GM18909 (cell line): ENCODE measurements around the gene CCL24.
"Not testable (repeated sequence)": the region's sequence is repeated elsewhere in the genome, so short reads cannot be mapped to it uniquely, and the experiment has no call there.

Experiments used
- ATAC-seq: cut with Tn5 transposase; IDR thresholded peaks from one replicate; pipeline ENCODE4 v1.9.1; 2021; ENCODE audit warnings: mild to moderate bottlenecking; ENCODE audit not compliant: unreplicated experiment, poor library complexity

The CCL24 gene

DNA sequence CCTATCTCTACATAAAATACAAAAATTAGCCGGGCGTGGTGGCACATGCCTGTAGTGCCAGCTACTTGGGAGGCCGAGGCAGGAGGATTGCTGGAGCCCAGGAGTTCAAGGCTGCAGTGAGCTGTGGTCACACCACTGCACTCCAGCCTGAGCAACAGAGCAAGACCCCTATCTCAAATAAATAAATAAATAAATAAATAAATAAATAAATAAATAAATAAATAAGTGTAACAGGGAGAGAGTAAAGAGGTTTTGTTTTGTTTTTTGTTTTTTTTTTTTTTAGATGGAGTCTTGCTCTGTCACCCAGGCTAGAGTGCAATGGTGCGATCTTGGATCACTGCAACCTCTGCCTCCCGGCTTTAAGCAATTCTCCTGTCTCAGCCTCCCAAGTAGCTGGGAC lies 21.0 kb downstream of the CCL24 start:
- ATAC-seq = not testable (repeated sequence)

DNA sequence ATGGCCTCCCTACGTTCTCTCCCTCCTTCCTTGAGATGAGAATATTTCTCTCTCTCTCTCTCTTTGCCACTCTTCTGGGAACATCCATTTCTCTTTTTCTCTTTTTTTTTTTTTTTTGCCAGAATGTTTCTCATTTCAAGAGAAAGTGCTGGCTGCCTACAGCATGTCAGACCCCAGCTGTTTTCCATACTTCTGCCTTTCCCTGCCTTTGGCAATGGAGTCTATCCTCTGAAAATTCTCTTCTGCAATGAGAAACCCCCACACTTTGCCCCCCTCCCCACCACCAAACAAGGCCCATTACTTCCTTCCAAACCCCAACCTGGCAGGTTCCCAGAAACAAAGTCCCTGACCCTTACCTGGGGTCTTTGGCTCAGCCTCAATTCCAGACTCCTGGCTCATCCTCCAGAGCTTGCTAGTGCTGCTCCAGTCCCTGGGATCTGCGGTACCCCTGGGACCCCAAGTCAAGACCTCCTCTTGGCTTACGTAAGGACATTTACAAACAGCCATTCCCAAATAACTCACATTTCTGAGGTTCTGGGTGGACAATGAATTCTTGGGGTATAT lies 24.2 kb downstream of the CCL24 start:
- ATAC-seq = no peak

DNA sequence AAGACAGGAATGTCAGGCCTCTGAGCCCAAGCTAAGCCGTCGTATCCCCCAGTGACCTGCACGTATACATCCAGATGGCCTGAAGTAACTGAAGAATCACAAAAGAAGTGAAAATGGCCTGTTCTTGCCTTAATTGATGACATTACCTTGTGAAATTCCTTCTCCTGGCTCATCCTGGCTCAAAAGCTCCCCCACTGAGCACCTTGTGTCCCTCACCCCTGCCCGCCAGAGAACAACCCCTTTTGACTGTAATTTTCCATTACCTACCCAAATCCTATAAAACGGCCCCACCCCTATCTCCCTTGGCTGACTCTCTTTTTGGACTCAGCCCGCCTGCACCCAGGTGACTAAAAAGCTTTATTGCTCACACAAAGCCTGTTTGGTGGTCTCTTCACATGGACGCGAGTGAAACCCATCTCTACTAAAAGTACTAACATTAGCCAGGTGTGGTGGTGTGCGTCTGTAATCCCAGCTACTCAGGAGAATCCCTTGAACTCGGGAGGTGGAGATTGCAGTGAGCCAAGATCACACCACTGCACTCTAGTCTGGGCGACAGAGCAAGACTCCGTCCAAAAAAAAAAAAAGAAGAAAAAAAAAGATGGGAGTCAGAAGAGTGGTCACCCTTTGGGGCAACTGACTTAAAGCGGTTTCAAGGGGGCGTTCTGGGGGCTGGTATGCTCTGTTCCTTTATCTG lies 25.3 kb downstream of the CCL24 start:
- ATAC-seq = not testable (repeated sequence)

DNA sequence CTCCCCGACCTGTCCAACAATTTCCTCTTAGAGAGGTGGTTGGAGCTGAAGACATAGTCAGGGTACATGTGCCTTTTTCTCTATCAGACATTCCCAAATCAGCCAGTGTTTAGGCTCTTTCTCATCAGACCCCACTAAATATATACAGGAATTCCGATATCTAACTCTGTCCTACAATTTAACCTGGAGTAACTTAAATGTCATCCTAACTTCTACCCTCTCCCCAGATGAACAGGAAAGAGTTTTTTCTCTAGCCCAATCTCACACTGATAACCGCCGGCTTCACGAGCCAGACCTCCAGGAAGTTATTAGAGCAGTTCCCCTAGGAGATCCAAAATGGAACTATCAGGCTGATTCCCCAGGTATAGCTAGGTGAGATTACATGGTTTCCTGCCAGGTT lies 30.5 kb downstream of the CCL24 start:
- ATAC-seq = not testable (repeated sequence)

DNA sequence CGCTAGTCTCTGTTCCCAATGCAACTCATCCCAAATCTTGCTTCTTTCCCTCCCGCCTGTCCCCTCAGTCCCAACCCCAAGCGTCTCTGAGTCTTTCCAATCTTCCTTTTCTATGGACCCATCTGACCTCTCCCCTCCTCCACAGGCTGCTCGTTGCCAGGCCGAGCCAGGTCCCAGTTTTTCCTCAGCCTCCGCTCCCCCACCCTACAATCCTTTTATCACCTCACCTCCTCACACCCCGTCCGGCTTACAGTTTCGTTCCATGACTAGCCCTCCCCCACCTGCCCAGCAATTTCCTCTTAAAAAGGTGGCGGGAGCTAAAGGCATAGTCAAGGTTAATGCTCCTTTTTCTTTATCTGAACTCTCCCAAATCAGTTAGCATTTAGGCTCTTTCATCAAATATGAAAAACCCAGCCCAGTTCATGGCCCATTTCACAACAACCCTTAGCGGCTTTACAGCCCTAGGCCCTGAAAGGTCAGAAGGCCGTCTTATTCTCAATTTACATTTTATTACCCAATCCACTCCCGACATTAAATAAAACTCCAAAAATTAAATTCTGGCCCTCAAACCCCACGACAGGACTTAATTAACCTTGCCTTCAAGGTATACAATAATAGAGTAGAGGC lies 32.8 kb downstream of the CCL24 start:
- not testable (repeated sequence) for ATAC-seq

DNA sequence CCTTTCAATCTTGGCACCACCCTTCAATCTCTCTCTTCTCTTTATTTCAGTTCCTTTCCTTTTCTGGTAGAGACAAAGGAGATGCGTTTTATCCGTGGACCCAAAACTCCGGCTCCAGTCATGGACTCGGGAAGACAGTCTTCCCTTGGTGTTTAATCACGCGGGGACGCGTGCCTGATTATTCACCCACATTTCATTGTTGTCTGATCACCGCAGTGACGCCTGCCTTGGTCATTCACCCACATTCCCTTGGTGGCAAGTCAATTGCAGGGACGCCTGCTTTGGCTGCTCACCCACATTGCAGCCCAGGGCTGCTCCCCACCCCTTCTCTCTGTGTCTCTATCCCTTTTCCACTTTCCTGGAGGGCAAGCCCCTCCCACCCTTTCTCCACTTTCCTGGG lies 34.1 kb downstream of the CCL24 start:
- ATAC-seq = not testable (repeated sequence)

- not testable (repeated sequence) for ATAC-seq
These were observed 34.6 kb downstream of the CCL24 start for GRCh38 chr7:75779035-75779434.

GRCh38 chr7:75776295-75776971 lies 37.2 kb downstream of the CCL24 start:
- no peak for ATAC-seq

GRCh38 chr7:75773958-75774357 lies 39.6 kb downstream of the CCL24 start:
- not testable (repeated sequence) for ATAC-seq

DNA sequence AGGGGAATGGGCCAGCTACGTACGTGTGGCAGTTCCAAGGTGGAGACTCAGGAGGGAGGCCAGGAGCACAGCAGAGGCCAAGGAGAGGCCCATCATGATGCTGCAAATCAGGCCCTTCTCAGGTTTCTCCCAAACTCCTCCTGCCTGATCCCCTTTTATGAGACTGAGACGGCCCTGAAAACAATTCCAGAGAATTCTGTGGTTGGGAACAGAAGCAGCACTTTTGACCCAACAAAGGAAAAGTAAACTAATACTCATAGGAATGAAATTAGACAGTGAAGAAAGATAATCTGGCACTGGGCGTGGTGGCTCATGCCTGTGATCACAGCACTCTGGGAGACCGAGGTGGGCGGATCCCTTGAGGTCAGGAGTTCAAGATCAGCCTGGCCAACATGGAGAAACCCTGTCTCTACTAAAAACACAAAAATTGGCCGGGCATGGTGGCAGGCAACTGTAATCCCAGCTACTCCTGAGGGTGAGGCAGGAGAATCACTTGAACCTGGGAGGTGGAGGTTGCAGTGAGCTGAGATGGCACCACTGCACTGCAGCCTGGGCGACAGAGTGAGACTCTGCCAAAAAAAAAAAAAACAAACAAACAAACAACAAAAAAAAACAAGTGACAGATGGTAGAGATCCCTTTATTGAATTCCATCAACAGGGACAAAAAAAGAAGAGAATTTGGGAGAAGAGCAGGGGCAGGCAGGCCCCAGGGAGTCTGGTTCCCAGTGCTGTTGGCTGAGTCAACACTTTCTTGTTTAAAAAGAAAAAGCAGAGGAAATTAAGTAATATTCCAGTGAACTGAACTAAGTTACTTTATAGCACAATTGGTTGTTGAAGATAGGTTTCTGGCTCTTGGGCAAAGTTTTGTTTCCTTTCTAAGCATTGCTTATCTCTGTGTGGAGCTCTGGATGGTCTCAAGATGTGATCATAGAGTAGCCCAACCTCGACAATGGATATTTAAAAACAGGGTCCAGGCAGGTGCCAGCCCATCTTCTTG lies 41.2 kb downstream of the CCL24 start, which contains the start of gene CCL26:
Gene CCL26 (minus strand): TSS at position 131 of the 997 bp plus-strand sequence. CDS start 35 bp downstream, at position 96.
- ATAC-seq = no peak

- ATAC-seq = no peak
These were observed 42.4 kb downstream of the CCL24 start for GRCh38 chr7:75771224-75771623.

DNA sequence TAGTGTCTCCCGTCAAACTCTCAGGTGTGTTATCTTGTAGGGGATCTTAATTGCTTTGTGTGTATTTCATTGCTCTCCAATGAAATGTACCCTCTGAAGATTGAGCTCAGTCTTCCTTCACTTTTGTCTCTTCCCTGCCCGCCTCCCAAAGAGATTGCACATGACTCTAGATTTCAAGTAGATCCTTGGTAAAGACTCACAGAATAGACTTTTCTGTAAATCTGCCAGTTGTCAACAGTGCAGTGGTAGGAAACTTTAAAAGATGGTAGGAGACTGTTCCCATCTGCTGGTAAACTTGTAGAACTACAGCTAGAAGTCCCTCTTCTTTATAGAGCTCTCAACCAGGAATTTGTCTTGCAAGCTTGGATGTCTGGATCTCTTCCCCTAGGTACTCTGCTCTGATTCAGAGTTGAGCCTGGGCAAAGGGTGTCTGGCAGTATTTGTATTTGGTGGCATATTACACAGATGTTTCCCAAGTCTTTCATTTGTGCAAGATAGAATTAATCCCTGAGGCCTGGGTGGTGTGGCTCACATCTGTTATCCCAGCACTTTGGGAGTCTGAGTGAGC lies 51.2 kb downstream of the CCL24 start:
- ATAC-seq = no peak

- ATAC-seq = not testable (repeated sequence)
These were observed 51.8 kb downstream of the CCL24 start for GRCh38 chr7:75761801-75762200.
